Heart left ventricle (tissue), 16 donors: ENCODE data around the gene WDR70. TPM values are rescaled to one million over a fixed set of nuclear protein-coding genes. Genes with fewer than 3 reads are reported as not detected.
"Not testable (repeated sequence)": the region's sequence is repeated elsewhere in the genome, so short reads cannot be mapped to it uniquely, and the experiment has no call there.

ENCODE experiments used
- ATAC-seq, 4 donors: fragments of 200-7000 bp; cut with Tn5 transposase; one replicate each; pipeline ENCODE4 v1.9.1; 2020 to 2022; ENCODE audit warnings: moderate library complexity in 4 of 4, mild to moderate bottlenecking in 3 of 4, moderate number of reproducible peaks in 1 of 4
- DNase-seq, 5 donors: peaks; one replicate each; pipeline ENCODE4 v3.0.0-alpha.2; 2020
- H3K27ac ChIP-seq, 12 donors: fragments of 200-600 bp; sonication (generic) in 4 of 12; one replicate each; pipeline versions ENCODE4 v1.5.0 to v1.8.0; 2016 to 2022; ENCODE audit warnings: mild to moderate bottlenecking in 2 of 12
- H3K27me3 ChIP-seq, 9 donors: fragments of 200-600 bp; sonication (generic) in 2 of 9; one replicate each; pipeline versions ENCODE4 v1.5.1 to v1.8.0; 2016 to 2022; ENCODE audit warnings: mild to moderate bottlenecking in 3 of 9
- H3K36me3 ChIP-seq, 9 donors: fragments of 200-600 bp; sonication (generic) in 2 of 9; one replicate each; pipeline versions ENCODE4 v1.5.0 to v1.8.0; 2018 to 2022; ENCODE audit warnings: mild to moderate bottlenecking in 2 of 9
- H3K4me1 ChIP-seq, 12 donors: fragments of 200-600 bp; sonication (generic) in 4 of 12; one replicate each; pipeline versions ENCODE4 v1.5.0 to v1.8.0; 2016 to 2022; ENCODE audit warnings: mild to moderate bottlenecking in 3 of 12
- H3K4me3 ChIP-seq, 12 donors: fragments of 200-600 bp; sonication (generic) in 4 of 12; one replicate each; pipeline versions ENCODE4 v1.5.0 to v1.8.0; 2017 to 2022; ENCODE audit warnings: mild to moderate bottlenecking in 9 of 12, moderate library complexity in 4 of 12
- H3K9me3 ChIP-seq, 12 donors: fragments of 200-600 bp; sonication (generic) in 4 of 12; one replicate each; pipeline versions ENCODE4 v1.5.0 to v1.8.0; 2016 to 2022; ENCODE audit warnings: mild to moderate bottlenecking in 1 of 12
- CTCF ChIP-seq, 12 donors: fragments of 200-600 bp; sonication (generic) in 4 of 12; IDR thresholded peaks; one replicate each; pipeline versions ENCODE4 v1.5.0 to v1.8.0; 2018 to 2022; ENCODE audit warnings: antibody characterized with exemption in 12 of 12, mild to moderate bottlenecking in 5 of 12
- POLR2A ChIP-seq, 2 donors: fragments of 450-650 bp; IDR thresholded peaks; one replicate each; pipeline ENCODE4 v1.6.1; 2017; ENCODE audit warnings: antibody characterized with exemption in 2 of 2, mild to moderate bottlenecking in 2 of 2, moderate library complexity in 2 of 2
- WGBS, 4 donors: extraction: QIAGEN DNeasy Blood & Tissue Kit in 2 of 4; methylation state at CpG; one replicate each; pipeline versions ENCODE4 v1.1.5 to v1.1.7; 2013 to 2018; 5-methylcytosine and 5-hydroxymethylcytosine counted together
- intact Hi-C, 10 donors: fragments of 100-400 bp; cut with DNase I; formaldehyde crosslinking; loops; one replicate each; pipeline versions ENCODE4 v1.11.1 to v1.14.2; 2022
- polyA plus RNA-seq, 2 donors: library from polyadenylated mRNA; stranded (reverse); fragments of 200-250 nt; gene quantifications; one replicate each; pipeline ENCODE4 v1.2.3, GENCODE V29; 2013
- total RNA-seq, 9 donors: library from RNA; depleted of rRNA in 2 of 9; stranded (reverse); fragments of >200 nt in 2 of 9; fragmentation: NEBNext Ultra II Directional in 3 of 9; extraction: Animal tissue kit (Norgen Biotek cat#: 25700) in 3 of 9; gene quantifications; one replicate each; pipeline versions ENCODE4 v1.1.0 to v1.2.4, GENCODE V29; 2016 to 2023
- donor health status: ischemic (EF 13 %, LVEDD 7.1; RV severe dilation, severe dysfunction).
- donor health status: healthy with polysubstance abuse.
- donor health status: DM: no; HTN: yes; CAD: no.
- donor health status: DM: no; HTN: no; CAD: no.
- donor health status: ischemic (EF 25% LVEDD 6.9; RV normal size, moderate dysfunction).
- donor health status: ischemic (EF 25% LVEDD 5.7; RV mildly dilated, moderate dysfunction).
- donor health status: healthy.
- donor health status: DM: yes; HTN: yes; CAD: no.
- donor health status: ischemic (EF 35%, LVEDD 5.7; RV mildly dilated, moderate dysfunction).
- donor health status: nonischemic (EF 11% LVEDD 7.7; RV severe dilation, severe dysfunction).
- donor health status: DM: yes; HTN: yes; CAD: no.
- donor health status: PGD.
- donor health status: ischemic (EF 29% LVEDD 5.4; RV normal size, mild dysfunction).
- donor health status: nonischemic (EF 23%, LVEDD 6.1; RV moderate dilation, normal function).

WDR70 gene
- total and polyA plus RNA-seq, 11 donors: 6.0 to 31.3 (median 13.6) TPM

DNA sequence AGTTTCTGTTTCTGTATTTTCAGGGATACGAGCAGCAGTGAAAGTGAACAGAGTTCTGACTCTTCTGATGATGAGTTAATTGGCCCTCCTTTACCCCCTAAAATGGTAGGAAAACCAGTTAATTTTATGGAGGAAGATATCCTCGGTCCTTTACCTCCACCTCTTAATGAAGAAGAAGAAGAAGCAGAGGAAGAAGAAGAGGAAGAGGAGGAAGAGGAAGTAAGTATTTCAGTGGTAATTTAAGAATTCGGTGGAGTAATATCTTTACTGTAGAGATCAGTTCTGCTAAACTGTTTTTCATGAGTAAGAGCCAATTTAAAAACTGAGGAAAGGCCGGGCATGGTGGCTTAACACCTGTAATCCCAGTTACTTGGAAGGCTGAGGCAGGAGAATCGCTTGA is 17.2 kb downstream of the WDR70 start:
- 89 to 91% (median 90%) methylated on average over 5 of the region's 5 CpGs for WGBS, 4 donors
- intact Hi-C loops: no loop called here
- Histone ChIP-seq H3K27me3 (no peaks in the 10 kb centered on the region), H3K4me1 (peaks cover 0 to 4% (median 0%) of the 10 kb centered on the region in 12 donors), H3K4me3 (no peak overlapping the region), H3K36me3 (peaks cover 0 to 98% (median 81%) of the 10 kb centered on the region in 9 donors), H3K9me3 (no peaks in the 10 kb centered on the region), H3K27ac (no peak overlapping the region)
- ATAC-seq (no peak), DNase-seq (no peak)
- TF ChIP-seq CTCF (IDR thresholded peaks at IDR 0.05) (no peak), POLR2A (IDR thresholded peaks at IDR 0.05) (no peak)

GRCh38 chr5:37400501-37400900 is 21.4 kb downstream of the WDR70 start:
- H3K27ac ChIP-seq: no peak overlapping the region
- H3K9me3 ChIP-seq: no peaks in the 10 kb centered on the region
- no peak overlapping the region for H3K4me3 ChIP-seq
- intact Hi-C loops: no loop called here
- DNase-seq: no peak
- no peaks in the 10 kb centered on the region for H3K4me1 ChIP-seq
- no peak for ATAC-seq
- no peak for TF ChIP-seq POLR2A (IDR thresholded peaks at IDR 0.05)
- no peak for TF ChIP-seq CTCF (IDR thresholded peaks at IDR 0.05)
- H3K36me3 ChIP-seq: peaks cover 0 to 94% (median 74%) of the 10 kb centered on the region in 9 donors
- WGBS, 4 donors: 84 to 86% (median 85%) methylated on average over 4 of the region's 4 CpGs
- no peaks in the 10 kb centered on the region for H3K27me3 ChIP-seq

GRCh38 chr5:37412515-37412914 is 33.4 kb downstream of the WDR70 start:
- Histone ChIP-seq H3K36me3 (peaks cover 0 to 55% (median 33%) of the 10 kb centered on the region in 9 donors), H3K27ac (no peak overlapping the region), H3K9me3 (no peaks in the 10 kb centered on the region), H3K4me3 (no peak overlapping the region), H3K4me1 (no peaks in the 10 kb centered on the region), H3K27me3 (no peaks in the 10 kb centered on the region)
- intact Hi-C loops: loop anchor here in 7 of 10 donors (2.0 to 10.0 kb wide), 4 partner anchors 425 to 782 kb away; no protein-coding TSS in a partner anchor
- WGBS, 4 donors: 92 to 93% (median 93%) methylated on average over 3 of the region's 3 CpGs
- TF ChIP-seq CTCF (IDR thresholded peaks at IDR 0.05) (no peak), POLR2A (IDR thresholded peaks at IDR 0.05) (no peak)
- no peak for DNase-seq
- ATAC-seq: no peak

GRCh38 chr5:37415456-37415855 is 36.3 kb downstream of the WDR70 start:
- DNase-seq, H3K27me3 ChIP-seq, H3K27ac ChIP-seq, ATAC-seq, H3K4me1 ChIP-seq, H3K4me3 ChIP-seq, H3K9me3 ChIP-seq: not testable (repeated sequence)
- whole genome bisulfite sequencing, 4 donors: 93 to 97% methylated on average over 13 to 19 of the region's 33 CpGs; no CpG with 5 or more reads in 2 of the 4 donors
- H3K36me3 ChIP-seq: peaks cover 0 to 48% (median 36%) of the 10 kb centered on the region in 9 donors
- intact Hi-C loops: loop anchor here in 3 of 10 donors (5.0 to 10.0 kb wide), 2 partner anchors 777 to 779 kb away; no protein-coding TSS in a partner anchor

GRCh38 chr5:37417347-37417746 is 38.2 kb downstream of the WDR70 start:
- Histone ChIP-seq H3K36me3 (peaks cover 0 to 49% (median 33%) of the 10 kb centered on the region in 9 donors), H3K4me1 (no peaks in the 10 kb centered on the region), H3K4me3 (no peak overlapping the region), H3K27me3 (no peaks in the 10 kb centered on the region), H3K27ac (no peak overlapping the region), H3K9me3 (no peaks in the 10 kb centered on the region)
- 95 to 97% (median 96%) methylated on average over 9 of the region's 9 CpGs for WGBS, 4 donors
- ATAC-seq: no peak
- DNase-seq: no peak
- TF ChIP-seq POLR2A (IDR thresholded peaks at IDR 0.05) (no peak), CTCF (IDR thresholded peaks at IDR 0.05) (no peak)
- intact Hi-C loops: loop anchor here in 3 of 10 donors (5.0 to 10.0 kb wide), 2 partner anchors 775 to 777 kb away; no protein-coding TSS in a partner anchor
